IMR-90 (cell line): ENCODE results near the gene CD1C. TPM values are rescaled to one million over a fixed set of nuclear protein-coding genes. Genes with fewer than 3 reads are reported as not detected.

Source experiments
- ATAC-seq: fragments of 200-7000 bp; cut with Tn5 transposase; 2 replicates; pipeline ENCODE4 v1.9.1; 2020; ENCODE audit warnings: low read depth, mild to moderate bottlenecking, moderate library complexity
- BruUV-seq: library from RNA; stranded (reverse); fragments of 400-500 nt; replicated peaks from 2 replicates; lab custom pipeline; 2021; lab: Mats Ljungman, UMichigan
- CTCF ChIA-PET: fragments of 300-600 bp; formaldehyde crosslinking; extraction: SDS; loops from one replicate; lab custom pipeline; 2021; ENCODE audit warnings: antibody characterized with exemption; lab: Yijun Ruan, JAX
- POLR2A ChIA-PET: fragments of 300-600 bp; sonication (Branson Sonifier 250); formaldehyde crosslinking; loops from one replicate; lab custom pipeline; 2022; ENCODE audit warnings: antibody characterized with exemption; ENCODE audit not compliant: unreplicated experiment; lab: Charles Lee
- DNase-seq: peaks from one replicate; pipeline ENCODE4 v3.0.0; 2013
- H2AFZ ChIP-seq: replicated peaks from 2 replicates; pipeline ENCODE3; 2013; ENCODE audit warnings: low read length, mild to moderate bottlenecking; ENCODE audit not compliant: poor library complexity
- H2AK5ac ChIP-seq: 2 replicates; pipeline ENCODE4 v1.6.1; 2013; ENCODE audit warnings: low read depth, low read length, inconsistent platforms
- H2AK9ac ChIP-seq: replicated peaks from 2 replicates; pipeline ENCODE3; 2013; ENCODE audit warnings: mild to moderate bottlenecking, low read depth, low read length, moderate library complexity; ENCODE audit not compliant: poor library complexity
- H2BK120ac ChIP-seq: 2 replicates; pipeline ENCODE4 v1.6.1; 2013; ENCODE audit warnings: low read depth, low read length, inconsistent platforms
- H2BK15ac ChIP-seq: 3 replicates; pipeline ENCODE4 v1.6.1; 2013; ENCODE audit warnings: low read depth, low read length, inconsistent platforms
- H2BK20ac ChIP-seq: 2 replicates; pipeline ENCODE4 v1.6.1; 2013; ENCODE audit warnings: low read depth, mild to moderate bottlenecking, inconsistent platforms, low read length, moderate library complexity
- H2BK5ac ChIP-seq: 2 replicates; pipeline ENCODE4 v1.6.1; 2013; ENCODE audit warnings: mild to moderate bottlenecking, low read depth, low read length, inconsistent platforms; ENCODE audit not compliant: poor library complexity, severe bottlenecking
- H3K14ac ChIP-seq: replicated peaks from 2 replicates; pipeline ENCODE4 v1.6.1; 2013; ENCODE audit warnings: low read depth, low read length, inconsistent platforms
- H3K18ac ChIP-seq: 2 replicates; pipeline ENCODE4 v1.6.1; 2013; ENCODE audit warnings: low read depth, low read length, control low read depth
- H3K23ac ChIP-seq: 2 replicates; pipeline ENCODE4 v1.6.1; 2013; ENCODE audit warnings: low read depth, low read length, inconsistent platforms
- H3K27ac ChIP-seq: 2 replicates; pipeline ENCODE4 v1.5.1; 2013; ENCODE audit warnings: mild to moderate bottlenecking, control low read depth, low read length; ENCODE audit not compliant: insufficient read depth
- H3K27me3 ChIP-seq: 2 replicates; pipeline ENCODE4 v1.6.1; 2013; ENCODE audit warnings: low read length; ENCODE audit not compliant: control insufficient read depth, insufficient read depth
- H3K36me3 ChIP-seq: 2 replicates; pipeline ENCODE4 v1.6.1; 2013; ENCODE audit warnings: low read length, mixed read lengths; ENCODE audit not compliant: control insufficient read depth, insufficient read depth
- H3K4ac ChIP-seq: 2 replicates; pipeline ENCODE4 v1.6.1; 2013; ENCODE audit warnings: low read depth, low read length, inconsistent platforms
- H3K4me1 ChIP-seq: 2 replicates; pipeline ENCODE4 v1.6.1; 2013; ENCODE audit warnings: low read length, mixed read lengths; ENCODE audit not compliant: control insufficient read depth, insufficient read depth
- H3K4me2 ChIP-seq: 2 replicates; pipeline ENCODE4 v1.6.1; 2013; ENCODE audit warnings: low read depth, mild to moderate bottlenecking, control low read depth, low read length, moderate library complexity
- H3K4me3 ChIP-seq: 2 replicates; pipeline ENCODE4 v1.5.1; 2013; ENCODE audit warnings: low read depth, mild to moderate bottlenecking, control low read depth, low read length, moderate library complexity; ENCODE audit not compliant: insufficient read depth
- H3K56ac ChIP-seq: 2 replicates; pipeline ENCODE4 v1.6.1; 2013; ENCODE audit warnings: low read length, inconsistent platforms; ENCODE audit not compliant: insufficient read depth; ENCODE audit errors: extremely low read depth
- H3K79me1 ChIP-seq, 2 experiments: 2 replicates each; pipeline ENCODE4 v1.6.1; 2013; ENCODE audit warnings: low read length in 2 of 2, inconsistent platforms in 1 of 2, low read depth in 1 of 2
- H3K9ac ChIP-seq: 2 replicates; pipeline ENCODE4 v1.6.1; 2013; ENCODE audit warnings: low read depth, low read length, control low read depth
- H3K9me1 ChIP-seq: 2 replicates; pipeline ENCODE4 v1.6.1; 2013; ENCODE audit warnings: low read length, inconsistent platforms; ENCODE audit not compliant: insufficient read depth
- H3K9me3 ChIP-seq: 2 replicates; pipeline ENCODE4 v1.6.1; 2013; ENCODE audit warnings: low read length; ENCODE audit not compliant: control insufficient read depth, insufficient read depth
- H4K20me1 ChIP-seq: 2 replicates; pipeline ENCODE4 v1.6.1; 2013; ENCODE audit warnings: low read length, inconsistent platforms; ENCODE audit not compliant: insufficient read depth
- H4K5ac ChIP-seq: 2 replicates; pipeline ENCODE4 v1.6.1; 2013; ENCODE audit warnings: mild to moderate bottlenecking, low read depth, low read length, control low read depth
- H4K8ac ChIP-seq, 2 experiments: 2 replicates each; pipeline ENCODE4 v1.6.1; 2013; ENCODE audit warnings: low read depth in 2 of 2, low read length in 2 of 2, control low read depth in 1 of 2, inconsistent platforms in 1 of 2
- H4K91ac ChIP-seq: 2 replicates; pipeline ENCODE4 v1.6.1; 2013; ENCODE audit warnings: low read depth, low read length, inconsistent platforms; ENCODE audit not compliant: insufficient read depth
- CEBPB ChIP-seq: IDR thresholded peaks from 2 replicates; pipeline ENCODE4 v1.6.1; 2012; ENCODE audit warnings: low read depth, low read length, improper control_type of control experiment
- CHD1 ChIP-seq: IDR thresholded peaks from 2 replicates; pipeline ENCODE4 v1.6.1; 2012; ENCODE audit warnings: low read depth, low read length, improper control_type of control experiment
- CTCF ChIP-seq: conservative IDR thresholded peaks from 2 replicates; pipeline ENCODE4 v1.5.1; 2012; ENCODE audit warnings: mild to moderate bottlenecking, low read depth, low read length, improper control_type of control experiment
- ELK1 ChIP-seq: fragments of 150-350 bp; IDR thresholded peaks from 2 replicates; pipeline ENCODE4 v1.6.1; 2016; ENCODE audit warnings: low read depth, mild to moderate bottlenecking, low read length, moderate library complexity, borderline replicate concordance
- FOS ChIP-seq: fragments of 150-350 bp; IDR thresholded peaks from 2 replicates; pipeline ENCODE4 v1.6.1; 2016; ENCODE audit warnings: low read depth, low read length
- MAFK ChIP-seq: IDR thresholded peaks from 2 replicates; pipeline ENCODE4 v1.6.1; 2012; ENCODE audit warnings: low read depth, low read length, improper control_type of control experiment
- MXI1 ChIP-seq: IDR thresholded peaks from 2 replicates; pipeline ENCODE4 v1.6.1; 2012; ENCODE audit warnings: low read depth, mild to moderate bottlenecking, low read length, moderate library complexity, borderline replicate concordance
- NFE2L2 ChIP-seq: fragments of 150-350 bp; IDR thresholded peaks from 2 replicates; pipeline ENCODE4 v1.6.1; 2016; ENCODE audit warnings: low read depth, mild to moderate bottlenecking, low read length
- POLR2A ChIP-seq: IDR thresholded peaks from 2 replicates; pipeline ENCODE4 v1.6.1; 2012; ENCODE audit warnings: mild to moderate bottlenecking, low read depth, low read length
- RFX5 ChIP-seq: IDR thresholded peaks from 2 replicates; pipeline ENCODE4 v1.8.0; 2012; ENCODE audit warnings: low read depth, mild to moderate bottlenecking, low read length, moderate library complexity
- USF2 ChIP-seq: fragments of 150-350 bp; IDR thresholded peaks from 2 replicates; pipeline ENCODE4 v1.6.1; 2017; ENCODE audit warnings: mild to moderate bottlenecking, antibody characterized with exemption, low read length, low read depth
- WGBS, 2 experiments: methylation state at CpG; one replicate each; pipeline versions ENCODE4 v1.1.5 to v1.1.7; 2013; ENCODE audit warnings: missing lambda C conversion rate in 2 of 2; ENCODE audit not compliant: insufficient read length in 1 of 2; ENCODE audit errors: extremely low coverage in 2 of 2; 5-methylcytosine and 5-hydroxymethylcytosine counted together
- dilution Hi-C: fragments of 300-500 bp; cut with HindIII; formaldehyde crosslinking; loops from one replicate; pipeline ENCODE4 v1.14.3; 2018; ENCODE audit warnings: low sequenced_read_pairs; ENCODE audit not compliant: unreplicated experiment
- in situ Hi-C: fragments of 300-500 bp; cut with MboI; formaldehyde crosslinking; loops from 3 replicates; pipeline ENCODE4 v1.14.3; 2019; ENCODE audit warnings: low sequenced_read_pairs, inconsistent platforms, mixed read lengths
- intact Hi-C: fragments of 100-400 bp; cut with micrococcal nuclease; formaldehyde crosslinking; loops from 2 replicates; pipeline ENCODE4 v1.10.0; 2022
- polyA plus RNA-seq, 3 experiments: library from polyadenylated mRNA; depleted of rRNA; stranded (reverse); fragments of >200 nt; gene quantifications; 2 replicates each; pipeline ENCODE4 v1.2.3, GENCODE V29; 2012; ENCODE audit warnings: low replicate concordance in 1 of 3
- total RNA-seq: library from RNA; depleted of rRNA; stranded (reverse); fragments of >200 nt; gene quantifications from 2 replicates; pipeline ENCODE4 v1.2.3, GENCODE V29; 2012

The CD1C gene
- total and polyA plus RNA-seq, 2 of the 4 experiments (the other 2 are of a cell fraction): not detected

- Histone ChIP-seq H3K23ac (no peak overlapping the region), H2BK5ac (no peak overlapping the region), H3K4me2 (no peak overlapping the region), H2BK20ac (no peak overlapping the region), H3K9me1 (no peaks in the 10 kb centered on the region), H4K20me1 (no peaks in the 10 kb centered on the region), H4K8ac (no peak overlapping the region), H3K14ac (no peak overlapping the region), H3K18ac (no peak overlapping the region), H3K36me3 (no peaks in the 10 kb centered on the region), H3K27ac (no peak overlapping the region), H3K56ac (no peak overlapping the region), H4K91ac (no peak overlapping the region), H2BK120ac (no peak overlapping the region), H3K4me3 (no peak overlapping the region), H3K4me1 (no peaks in the 10 kb centered on the region), H2AK5ac (no peak overlapping the region), H3K4ac (no peak overlapping the region), H2BK15ac (no peak overlapping the region), H3K79me1 (no peaks in the 10 kb centered on the region), H2AK9ac (no peak overlapping the region), H3K9ac (no peak overlapping the region), H4K5ac (no peak overlapping the region), H2AFZ (no peak overlapping the region), H3K27me3 (no peaks in the 10 kb centered on the region), H3K9me3 (no peaks in the 10 kb centered on the region)
- ATAC-seq (no peak), DNase-seq (no peak)
- dilution Hi-C loops: no loop called here
- in situ Hi-C loops: no loop called here
- 20% methylated on average over 1 of the region's 2 CpGs; no CpG with 5 or more reads in 1 of the 2 experiments for WGBS, 2 experiments
- ChIA-PET POLR2A (no interaction called here), CTCF (no interaction called here)
- no TSS peak for BruUV-seq
- intact Hi-C loops: no loop called here
- TF ChIP-seq FOS (no peak), CEBPB (no peak), RFX5 (no peak), CTCF (no peak), USF2 (no peak), POLR2A (no peak), NFE2L2 (no peak), ELK1 (no peak), MAFK (no peak), CHD1 (no peak), MXI1 (no peak)
Observed at GRCh38 chr1:158251163-158251562, 38.6 kb upstream of the CD1C start.
